ENCODE results near the gene LGR4.

DNA sequence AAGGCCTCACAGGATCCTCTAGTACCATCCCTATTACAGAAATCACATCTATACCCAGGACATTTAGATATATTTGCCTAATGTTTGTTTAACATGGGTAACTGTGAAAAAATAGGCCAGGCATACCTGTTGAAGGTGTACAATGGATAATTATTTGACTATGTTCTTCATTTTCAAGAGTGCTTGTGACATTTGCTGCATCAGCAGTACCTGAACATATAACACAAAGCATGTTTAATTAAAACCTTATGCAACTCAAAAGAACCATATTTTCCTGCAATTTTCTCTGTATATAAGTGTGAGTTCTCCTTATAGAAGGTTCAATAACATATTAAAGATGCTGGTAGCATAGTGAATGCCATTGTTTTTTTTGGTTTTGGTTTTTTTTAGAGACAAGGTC is 101.1 kb downstream of the LGR4 start:
- no peak for TF ChIP-seq CTCF (IDR thresholded peaks at IDR 0.05)
- no peak for TF ChIP-seq POLR2A (IDR thresholded peaks at IDR 0.05)
- no peak for TF ChIP-seq EP300 (IDR thresholded peaks at IDR 0.05)

Data from tibial nerve (tissue), 4 donors.